Epithelial cell of esophagus (primary cell): Measurements from ENCODE around the gene DGAT2.
A peak's percentile ranks its signal among the peaks of the same experiment; 100 is the strongest.

Experiments used
- DNase-seq: peaks from one replicate; pipeline ENCODE4 v3.0.0; 2010; ENCODE audit warnings: low read depth
- H3K4me3 ChIP-seq: 2 replicates; pipeline ENCODE4 v1.5.1; 2011; ENCODE audit warnings: mild to moderate bottlenecking, low read length, control low read depth
- TF ChIP-seq, protein P1 (sequence below): IDR thresholded peaks from 2 replicates; pipeline ENCODE4 v1.5.1; 2011; ENCODE audit warnings: low read depth, mild to moderate bottlenecking, low read length, control low read depth, inconsistent platforms; ENCODE audit not compliant: insufficient read depth; ENCODE audit errors: missing control alignments

Gene DGAT2

GRCh38 chr11:75801362-75802020 lies 32.9 kb downstream of the DGAT2 start:
- DNase-seq: no peak
- H3K4me3 ChIP-seq: no peak overlapping the region
- TF ChIP-seq, protein P1, sequence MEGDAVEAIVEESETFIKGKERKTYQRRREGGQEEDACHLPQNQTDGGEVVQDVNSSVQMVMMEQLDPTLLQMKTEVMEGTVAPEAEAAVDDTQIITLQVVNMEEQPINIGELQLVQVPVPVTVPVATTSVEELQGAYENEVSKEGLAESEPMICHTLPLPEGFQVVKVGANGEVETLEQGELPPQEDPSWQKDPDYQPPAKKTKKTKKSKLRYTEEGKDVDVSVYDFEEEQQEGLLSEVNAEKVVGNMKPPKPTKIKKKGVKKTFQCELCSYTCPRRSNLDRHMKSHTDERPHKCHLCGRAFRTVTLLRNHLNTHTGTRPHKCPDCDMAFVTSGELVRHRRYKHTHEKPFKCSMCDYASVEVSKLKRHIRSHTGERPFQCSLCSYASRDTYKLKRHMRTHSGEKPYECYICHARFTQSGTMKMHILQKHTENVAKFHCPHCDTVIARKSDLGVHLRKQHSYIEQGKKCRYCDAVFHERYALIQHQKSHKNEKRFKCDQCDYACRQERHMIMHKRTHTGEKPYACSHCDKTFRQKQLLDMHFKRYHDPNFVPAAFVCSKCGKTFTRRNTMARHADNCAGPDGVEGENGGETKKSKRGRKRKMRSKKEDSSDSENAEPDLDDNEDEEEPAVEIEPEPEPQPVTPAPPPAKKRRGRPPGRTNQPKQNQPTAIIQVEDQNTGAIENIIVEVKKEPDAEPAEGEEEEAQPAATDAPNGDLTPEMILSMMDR: no peak

GRCh38 chr11:75802021-75802912 lies 33.7 kb downstream of the DGAT2 start:
- DNase-seq: no peak
- TF ChIP-seq, protein P1: no peak

GRCh38 chr11:75802913-75803820 lies 34.6 kb downstream of the DGAT2 start:
- no peak overlapping the region for H3K4me3 ChIP-seq
- TF ChIP-seq, protein P1: peak; percentile 97
- peak; percentile 69 for DNase-seq

More at GRCh38 chr11:75802021-75802912, 33.7 kb downstream of the DGAT2 start:
- H3K4me3 ChIP-seq: no peak overlapping the region

GRCh38 chr11:75809111-75809510 lies 40.5 kb downstream of the DGAT2 start:
- no peak overlapping the region for H3K4me3 ChIP-seq

GRCh38 chr11:75809991-75810390 lies 41.4 kb downstream of the DGAT2 start:
- H3K4me3 ChIP-seq: no peak overlapping the region
- TF ChIP-seq, protein P1: no peak
- no peak for DNase-seq

More at GRCh38 chr11:75809111-75809510, 40.5 kb downstream of the DGAT2 start:
- TF ChIP-seq, protein P1: no peak
- DNase-seq: no peak

DNA sequence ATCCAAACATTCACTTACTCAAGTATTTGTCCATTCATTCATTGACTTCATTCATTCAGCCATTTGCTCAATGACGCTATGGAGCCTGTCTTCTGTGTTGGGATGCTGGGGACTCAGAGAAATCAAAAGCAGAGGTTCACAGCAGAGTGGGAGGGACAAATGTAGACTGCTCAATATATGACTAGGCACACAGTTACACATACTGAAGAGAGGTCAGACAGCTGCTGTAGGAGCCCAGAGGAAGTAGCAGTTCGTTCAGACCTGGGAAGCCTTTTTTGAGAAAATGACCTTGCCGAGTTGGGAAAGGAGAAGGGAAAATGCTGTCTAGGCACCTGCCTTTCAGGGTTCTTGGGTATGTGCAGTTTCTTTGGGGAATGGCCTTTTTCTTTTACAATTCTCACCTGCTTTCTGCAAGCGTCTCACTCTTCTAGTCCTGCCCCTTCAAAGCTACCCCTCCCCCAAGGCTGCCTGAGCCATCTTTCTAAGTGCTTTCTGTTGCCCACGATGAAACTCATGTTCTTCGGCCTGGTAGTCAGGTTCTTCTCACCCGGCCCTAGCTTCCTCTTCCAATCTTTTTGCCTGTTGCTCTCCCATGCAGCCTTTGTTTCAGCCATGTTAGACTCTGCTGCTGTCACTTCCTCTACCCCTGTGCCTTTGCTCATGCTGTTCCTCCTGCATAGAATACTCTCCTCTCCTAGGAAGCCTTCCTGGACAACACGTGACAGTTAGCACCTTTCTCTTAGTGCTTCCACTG lies 42.2 kb downstream of the DGAT2 start:
- no peak overlapping the region for H3K4me3 ChIP-seq
- TF ChIP-seq, protein P1: no peak
- DNase-seq: no peak
